HG02938 (cell line): Measurements from ENCODE around the gene NAA40.
A peak's percentile ranks its signal among the peaks of the same experiment; 100 is the strongest.

Experiments
- ATAC-seq: cut with Tn5 transposase; IDR thresholded peaks from one replicate; pipeline ENCODE4 v1.9.1; 2021; ENCODE audit warnings: mild to moderate bottlenecking, moderate library complexity; ENCODE audit not compliant: unreplicated experiment

Gene NAA40

GRCh38 chr11:63938479-63939396 lies at the start of gene NAA40:
TSS of gene NAA40 (plus strand) at chr11:63939002. CDS start at chr11:63939097, 95 bp downstream.
- peak; percentile 77 for ATAC-seq

- no peak for ATAC-seq
Observed at GRCh38 chr11:63889344-63889743, 49.5 kb upstream of the NAA40 start.

- no peak for ATAC-seq
Observed at GRCh38 chr11:63890368-63890767, 48.4 kb upstream of the NAA40 start.

- ATAC-seq, result no peak
Observed at GRCh38 chr11:63892228-63892627, 46.6 kb upstream of the NAA40 start.

GRCh38 chr11:63893355-63893754 lies 45.4 kb upstream of the NAA40 start:
- no peak for ATAC-seq

GRCh38 chr11:63896071-63896470 lies 42.7 kb upstream of the NAA40 start:
- no peak for ATAC-seq

GRCh38 chr11:63897459-63898146 lies 41.2 kb upstream of the NAA40 start:
- ATAC-seq, result no peak

GRCh38 chr11:63901660-63902059 lies 37.1 kb upstream of the NAA40 start:
- no peak for ATAC-seq

- no peak for ATAC-seq
Observed at GRCh38 chr11:63903884-63904283, 34.9 kb upstream of the NAA40 start.

GRCh38 chr11:63904743-63905142 lies 34.1 kb upstream of the NAA40 start:
- ATAC-seq, result no peak

GRCh38 chr11:63905179-63905578 lies 33.6 kb upstream of the NAA40 start:
- no peak for ATAC-seq

- no peak for ATAC-seq
Observed at GRCh38 chr11:63906087-63906486, 32.7 kb upstream of the NAA40 start.

- no peak for ATAC-seq
Observed at GRCh38 chr11:63906585-63906984, 32.2 kb upstream of the NAA40 start.

GRCh38 chr11:63907063-63907462 lies 31.7 kb upstream of the NAA40 start:
- no peak for ATAC-seq

GRCh38 chr11:63907808-63908530 lies 30.8 kb upstream of the NAA40 start:
- no peak for ATAC-seq

GRCh38 chr11:63908631-63909401 lies 30.0 kb upstream of the NAA40 start:
- ATAC-seq, result no peak

- ATAC-seq, result no peak
Observed at GRCh38 chr11:63909591-63910506, 29.0 kb upstream of the NAA40 start.

- ATAC-seq, result no peak
Observed at GRCh38 chr11:63910675-63911074, 28.1 kb upstream of the NAA40 start.

GRCh38 chr11:63911440-63911839 lies 27.4 kb upstream of the NAA40 start:
- ATAC-seq, result no peak

- ATAC-seq, result no peak
Observed at GRCh38 chr11:63911876-63912275, 26.9 kb upstream of the NAA40 start.
